Erythroblast (primary cell): Measurements from ENCODE around the gene SCAMP2.

Experiments used
- GATA1 ChIP-seq: IDR thresholded peaks from 2 replicates; pipeline ENCODE4 v1.6.1; 2011; ENCODE audit warnings: low read depth, mild to moderate bottlenecking, control low read depth, low read length, moderate library complexity
- POLR2A ChIP-seq: IDR thresholded peaks from 2 replicates; pipeline ENCODE4 v1.6.1; 2011; ENCODE audit warnings: mild to moderate bottlenecking, low read length

DNA sequence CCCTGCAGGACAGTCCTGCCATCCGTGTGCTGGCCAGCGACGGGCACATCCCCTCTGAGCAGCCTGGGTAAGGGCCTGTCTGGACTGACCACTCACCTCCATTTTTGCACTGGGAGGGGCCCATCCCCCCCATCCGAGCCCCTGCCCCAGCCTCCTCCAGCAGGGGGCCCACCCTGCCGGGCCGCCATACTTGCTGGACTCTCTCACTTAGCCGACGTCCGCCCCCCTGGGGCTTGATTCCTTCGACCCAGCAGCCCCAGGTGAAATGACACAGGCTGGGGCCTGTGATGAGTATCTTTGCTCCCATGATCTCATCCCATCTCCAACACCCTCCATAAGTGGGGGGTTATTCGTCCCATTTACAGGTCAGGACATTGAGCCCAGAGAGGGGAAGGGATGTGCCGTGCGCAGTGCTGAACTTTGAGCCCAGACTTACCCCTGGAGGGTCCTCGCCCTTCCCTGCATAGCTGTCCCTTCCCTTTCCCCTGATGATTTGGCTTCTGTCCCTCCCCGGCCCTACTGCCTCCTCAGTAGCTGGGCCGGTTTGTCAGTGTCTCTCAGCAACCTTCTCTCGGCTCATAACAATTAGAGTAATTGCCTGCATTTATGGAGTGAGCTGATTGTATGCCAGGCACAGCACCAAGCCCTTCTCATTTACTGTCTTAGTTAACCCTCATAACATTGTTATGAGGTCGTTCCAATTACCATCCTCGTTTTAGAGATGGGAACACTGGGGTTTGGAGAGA, 56.4 kb downstream of the SCAMP2 start:
- TF ChIP-seq POLR2A (no peak), GATA1 (no peak)
